Activated CD4-positive, alpha-beta T cell treated with anti-CD3 and anti-CD28 coated beads, Interleukin-2, amount 10 ng/mL, durations not matched to agents 24 days and 14 days (primary cell): ENCODE data around the gene SLK. TPM values are rescaled to one million over a fixed set of nuclear protein-coding genes. Genes with fewer than 3 reads are reported as not detected.

Experiments
- DNase-seq: peaks from one replicate; pipeline ENCODE4 v3.0.0; 2022
- H3K27ac Mint-ChIP-seq: one replicate; pipeline ENCODE4 v1.8.0; 2022; ENCODE audit warnings: mild to moderate bottlenecking, mixed read lengths
- H3K27me3 Mint-ChIP-seq: one replicate; pipeline ENCODE4 v1.8.0; 2022; ENCODE audit warnings: mixed read lengths
- H3K36me3 Mint-ChIP-seq: one replicate; pipeline ENCODE4 v1.8.0; 2022; ENCODE audit warnings: low read depth, mild to moderate bottlenecking, mixed read lengths
- H3K4me1 Mint-ChIP-seq: one replicate; pipeline ENCODE4 v1.8.0; 2021; ENCODE audit warnings: mixed read lengths
- H3K4me3 Mint-ChIP-seq: one replicate; pipeline ENCODE4 v1.8.0; 2022; ENCODE audit warnings: mild to moderate bottlenecking, moderate library complexity, mixed read lengths
- H3K9me3 Mint-ChIP-seq: one replicate; pipeline ENCODE4 v1.8.0; 2021; ENCODE audit warnings: mixed read lengths
- intact Hi-C: fragments of 100-400 bp; cut with micrococcal nuclease; formaldehyde crosslinking; loops from one replicate; pipeline ENCODE4 v1.15.1; 2023
- total RNA-seq: library from RNA; stranded (reverse); gene quantifications from 2 replicates; pipeline ENCODE4 v1.2.3, GENCODE V29; 2022

Gene SLK
- total RNA-seq, 1 donor from 2014 or later, result 27.1 TPM

DNA sequence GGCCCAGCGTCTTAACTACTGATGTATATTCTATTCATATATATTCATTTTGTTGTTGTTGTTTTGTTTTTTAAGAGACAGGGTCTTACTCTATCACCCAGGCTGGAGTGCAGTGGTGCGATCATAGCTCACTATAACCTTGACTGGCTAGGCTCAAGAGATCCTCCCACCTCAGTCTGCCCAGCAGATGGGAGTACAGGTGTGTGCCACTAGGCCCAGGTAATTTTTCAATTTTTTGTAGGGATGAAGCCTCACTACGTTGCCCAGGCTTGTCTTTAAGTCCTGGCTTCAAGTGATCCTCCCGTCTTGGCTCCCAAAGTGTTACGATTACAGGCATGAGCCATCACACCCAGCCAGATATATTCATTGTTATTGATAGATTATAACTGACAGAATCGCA is 36.1 kb upstream of the SLK start:
- intact Hi-C loops, result no loop called here
- Mint-ChIP-seq H3K4me3 (no peak overlapping the region), H3K27ac (no peak overlapping the region), H3K4me1 (no peaks in the 10 kb centered on the region), H3K36me3 (no peaks in the 10 kb centered on the region), H3K27me3 (peaks cover 12% of the 10 kb centered on the region), H3K9me3 (no peaks in the 10 kb centered on the region)
- DNase-seq, result no peak

DNA sequence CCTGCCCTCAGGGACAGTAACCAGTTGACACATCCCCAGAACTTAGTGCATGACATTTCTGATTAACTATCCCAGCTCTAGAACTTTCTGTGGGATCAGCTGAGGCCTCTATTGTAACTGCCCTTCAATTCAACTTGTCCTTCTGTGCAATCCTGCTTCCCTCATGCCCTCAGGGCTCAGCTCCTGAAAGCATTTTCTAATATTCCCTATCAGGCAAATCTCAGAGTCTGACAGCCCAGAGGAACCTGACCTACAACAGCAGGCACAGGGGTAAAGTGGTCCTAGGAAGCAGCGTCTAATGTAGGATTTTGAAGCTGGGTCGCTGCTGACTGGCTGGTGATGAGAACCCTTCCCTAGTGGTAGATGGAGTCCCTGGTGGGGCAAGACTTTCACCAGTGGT is 35.3 kb upstream of the SLK start:
- no peak for DNase-seq
- Mint-ChIP-seq H3K4me3 (no peak overlapping the region), H3K36me3 (no peaks in the 10 kb centered on the region), H3K27ac (no peak overlapping the region), H3K4me1 (no peaks in the 10 kb centered on the region), H3K27me3 (peaks cover 12% of the 10 kb centered on the region), H3K9me3 (no peaks in the 10 kb centered on the region)
- intact Hi-C loops, result no loop called here

- intact Hi-C loops, result no loop called here
- H3K4me1 Mint-ChIP-seq, result no peaks in the 10 kb centered on the region
- H3K9me3 Mint-ChIP-seq, result no peaks in the 10 kb centered on the region
- no peaks in the 10 kb centered on the region for H3K36me3 Mint-ChIP-seq
- peaks cover 12% of the 10 kb centered on the region for H3K27me3 Mint-ChIP-seq
- no peak overlapping the region for H3K4me3 Mint-ChIP-seq
- no peak overlapping the region for H3K27ac Mint-ChIP-seq
- DNase-seq, result no peak
Observed at GRCh38 chr10:103932271-103932670, 34.7 kb upstream of the SLK start.

GRCh38 chr10:103932971-103933370 is 34.0 kb upstream of the SLK start:
- Mint-ChIP-seq H3K36me3 (no peaks in the 10 kb centered on the region), H3K4me3 (no peak overlapping the region), H3K27me3 (peaks cover 17% of the 10 kb centered on the region), H3K4me1 (no peaks in the 10 kb centered on the region), H3K27ac (no peak overlapping the region), H3K9me3 (no peaks in the 10 kb centered on the region)
- no peak for DNase-seq
- intact Hi-C loops, result no loop called here

- Mint-ChIP-seq H3K4me3 (no peak overlapping the region), H3K4me1 (no peaks in the 10 kb centered on the region), H3K36me3 (no peaks in the 10 kb centered on the region), H3K27me3 (peaks cover 19% of the 10 kb centered on the region), H3K9me3 (no peaks in the 10 kb centered on the region), H3K27ac (no peak overlapping the region)
- intact Hi-C loops, result no loop called here
- no peak for DNase-seq
Observed at GRCh38 chr10:103933557-103934121, 33.3 kb upstream of the SLK start.

- no peak overlapping the region for H3K27ac Mint-ChIP-seq
- no peaks in the 10 kb centered on the region for H3K4me1 Mint-ChIP-seq
- no peaks in the 10 kb centered on the region for H3K9me3 Mint-ChIP-seq
- intact Hi-C loops, result no loop called here
- peaks cover 22% of the 10 kb centered on the region for H3K27me3 Mint-ChIP-seq
- no peak for DNase-seq
- H3K36me3 Mint-ChIP-seq, result no peaks in the 10 kb centered on the region
- H3K4me3 Mint-ChIP-seq, result no peak overlapping the region
Observed at GRCh38 chr10:103934308-103934707, 32.6 kb upstream of the SLK start.

DNA sequence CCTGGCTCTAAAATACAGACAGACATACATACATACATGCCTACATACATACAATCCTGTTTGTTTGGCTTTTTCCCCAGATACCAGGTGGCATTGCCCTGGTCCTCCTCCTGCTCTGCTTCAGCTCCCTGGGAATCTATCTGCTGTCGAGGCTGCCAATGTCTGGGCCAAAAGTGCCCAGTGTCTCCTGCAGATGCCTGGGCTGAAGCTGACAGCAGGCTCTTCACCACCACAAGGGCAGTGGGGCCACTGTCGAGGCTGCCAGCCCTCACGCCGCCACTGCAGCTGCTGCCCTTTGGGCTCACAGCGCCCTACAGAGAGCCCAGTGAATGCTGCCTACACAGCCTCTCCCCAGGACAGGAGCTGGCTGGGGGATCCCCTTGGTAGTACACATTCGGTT is 30.9 kb upstream of the SLK start:
- DNase-seq, result no peak
- H3K27me3 Mint-ChIP-seq, result peaks cover 22% of the 10 kb centered on the region
- no peaks in the 10 kb centered on the region for H3K4me1 Mint-ChIP-seq
- H3K27ac Mint-ChIP-seq, result no peak overlapping the region
- intact Hi-C loops, result no loop called here
- H3K4me3 Mint-ChIP-seq, result no peak overlapping the region
- no peaks in the 10 kb centered on the region for H3K9me3 Mint-ChIP-seq
- H3K36me3 Mint-ChIP-seq, result no peaks in the 10 kb centered on the region

DNA sequence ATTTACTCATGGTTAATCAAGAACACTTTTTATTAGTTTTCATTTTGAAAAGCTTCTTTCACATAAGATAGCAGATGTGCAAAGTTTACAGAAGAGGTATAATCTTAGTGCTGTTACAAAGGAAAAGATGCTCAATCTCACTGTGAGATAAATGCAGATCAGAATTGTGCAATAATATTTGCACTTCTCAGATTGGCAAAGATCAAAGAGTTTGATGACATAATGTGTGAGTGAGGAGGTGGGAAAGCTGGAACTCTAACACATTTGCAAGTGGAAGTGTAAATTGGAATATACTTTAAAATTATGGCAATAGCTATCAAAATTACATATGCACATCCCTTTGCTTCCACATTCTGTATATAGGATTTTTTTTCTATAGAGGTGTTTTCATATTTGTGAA is 27.4 kb upstream of the SLK start:
- intact Hi-C loops, result no loop called here
- no peak overlapping the region for H3K27ac Mint-ChIP-seq
- H3K36me3 Mint-ChIP-seq, result no peaks in the 10 kb centered on the region
- no peaks in the 10 kb centered on the region for H3K9me3 Mint-ChIP-seq
- no peaks in the 10 kb centered on the region for H3K4me1 Mint-ChIP-seq
- peaks cover 32% of the 10 kb centered on the region for H3K27me3 Mint-ChIP-seq
- no peak overlapping the region for H3K4me3 Mint-ChIP-seq
- DNase-seq, result no peak

- Mint-ChIP-seq H3K9me3 (no peaks in the 10 kb centered on the region), H3K4me1 (no peaks in the 10 kb centered on the region), H3K27ac (no peak overlapping the region), H3K4me3 (no peak overlapping the region), H3K36me3 (no peaks in the 10 kb centered on the region), H3K27me3 (peaks cover 21% of the 10 kb centered on the region)
- no peak for DNase-seq
- intact Hi-C loops, result no loop called here
Observed at GRCh38 chr10:103941801-103942200, 25.1 kb upstream of the SLK start.

- H3K4me3 Mint-ChIP-seq, result no peak overlapping the region
- H3K27ac Mint-ChIP-seq, result no peak overlapping the region
- intact Hi-C loops, result no loop called here
- H3K27me3 Mint-ChIP-seq, result peaks cover 18% of the 10 kb centered on the region
- H3K4me1 Mint-ChIP-seq, result peaks cover 9% of the 10 kb centered on the region
- H3K9me3 Mint-ChIP-seq, result no peaks in the 10 kb centered on the region
- DNase-seq, result no peak
- H3K36me3 Mint-ChIP-seq, result no peaks in the 10 kb centered on the region
Observed at GRCh38 chr10:103942866-103943265, 24.1 kb upstream of the SLK start.

DNA sequence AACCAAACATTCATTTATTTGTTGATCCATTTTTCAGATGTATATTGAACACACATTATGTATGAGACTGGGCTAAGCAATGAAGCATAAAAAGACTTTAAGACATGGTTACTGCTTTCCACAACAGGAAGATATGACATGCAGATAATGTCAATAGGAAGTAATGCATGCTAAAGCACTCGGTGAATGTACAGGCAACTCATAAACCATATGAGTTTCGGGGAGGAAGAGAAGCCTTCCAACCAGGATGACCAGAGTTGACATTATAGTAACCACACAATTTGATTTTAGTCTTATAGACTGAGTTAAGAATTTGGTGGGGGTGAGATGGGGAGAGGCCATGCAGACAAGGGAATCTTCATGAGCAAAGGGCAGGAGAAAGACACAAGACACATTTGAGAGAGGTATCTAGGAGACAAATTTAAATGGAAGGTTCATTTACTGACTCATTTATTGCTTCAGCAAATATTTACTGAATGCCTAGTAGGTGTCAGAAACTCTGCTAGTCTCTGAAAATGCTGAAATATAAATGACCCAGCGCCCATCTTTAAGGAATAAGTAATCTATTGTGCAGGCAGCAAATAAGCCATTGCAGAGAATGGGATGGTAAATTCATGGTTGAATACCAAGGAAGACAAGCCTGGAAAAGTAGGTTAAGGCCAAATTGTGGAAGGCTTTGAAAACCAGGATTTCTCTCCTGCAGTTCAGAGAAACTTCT is 19.0 kb upstream of the SLK start:
- Mint-ChIP-seq H3K4me1 (peaks cover 10% of the 10 kb centered on the region), H3K36me3 (no peaks in the 10 kb centered on the region), H3K4me3 (no peak overlapping the region), H3K27ac (no peak overlapping the region), H3K27me3 (peaks cover 4% of the 10 kb centered on the region), H3K9me3 (no peaks in the 10 kb centered on the region)
- intact Hi-C loops, result no loop called here
- peak; percentile 52 for DNase-seq

DNA sequence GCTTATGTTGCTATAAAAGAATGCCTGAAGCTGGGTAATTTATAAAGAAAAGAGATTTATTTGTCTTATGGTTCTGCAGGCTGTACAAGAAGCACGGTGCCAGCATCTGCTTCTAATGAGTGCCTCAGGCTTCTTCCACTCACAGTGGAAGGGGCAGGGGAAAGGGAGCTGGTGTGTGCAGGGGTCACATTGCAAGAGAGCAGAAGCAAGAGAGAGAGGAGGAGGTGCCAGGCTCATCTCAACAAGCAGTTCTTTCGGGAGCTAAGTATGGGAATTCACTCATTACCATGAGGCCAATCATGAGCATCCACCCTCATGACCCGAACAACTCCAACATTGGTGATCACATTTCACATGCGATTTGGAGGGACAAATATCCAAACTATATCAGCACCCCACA is 17.2 kb upstream of the SLK start:
- Mint-ChIP-seq H3K36me3 (no peaks in the 10 kb centered on the region), H3K4me3 (no peak overlapping the region), H3K9me3 (no peaks in the 10 kb centered on the region), H3K4me1 (peaks cover 10% of the 10 kb centered on the region), H3K27ac (no peak overlapping the region), H3K27me3 (peaks cover 6% of the 10 kb centered on the region)
- peak; percentile 47 for DNase-seq
- intact Hi-C loops, result no loop called here

GRCh38 chr10:103951183-103951582 is 15.8 kb upstream of the SLK start:
- Mint-ChIP-seq H3K27ac (no peak overlapping the region), H3K4me3 (no peak overlapping the region), H3K9me3 (peaks cover 4% of the 10 kb centered on the region), H3K36me3 (peaks cover 2% of the 10 kb centered on the region), H3K27me3 (peaks cover 12% of the 10 kb centered on the region), H3K4me1 (peaks cover 10% of the 10 kb centered on the region)
- intact Hi-C loops, result no loop called here
- peak; percentile 43 for DNase-seq

- DNase-seq, result peak; percentile 17
- Mint-ChIP-seq H3K4me1 (peaks cover 9% of the 10 kb centered on the region), H3K4me3 (no peak overlapping the region), H3K27me3 (peaks cover 17% of the 10 kb centered on the region), H3K9me3 (peaks cover 4% of the 10 kb centered on the region), H3K27ac (no peak overlapping the region), H3K36me3 (peaks cover 2% of the 10 kb centered on the region)
- intact Hi-C loops, result no loop called here
Observed at GRCh38 chr10:103951942-103952341, 15.0 kb upstream of the SLK start.

DNA sequence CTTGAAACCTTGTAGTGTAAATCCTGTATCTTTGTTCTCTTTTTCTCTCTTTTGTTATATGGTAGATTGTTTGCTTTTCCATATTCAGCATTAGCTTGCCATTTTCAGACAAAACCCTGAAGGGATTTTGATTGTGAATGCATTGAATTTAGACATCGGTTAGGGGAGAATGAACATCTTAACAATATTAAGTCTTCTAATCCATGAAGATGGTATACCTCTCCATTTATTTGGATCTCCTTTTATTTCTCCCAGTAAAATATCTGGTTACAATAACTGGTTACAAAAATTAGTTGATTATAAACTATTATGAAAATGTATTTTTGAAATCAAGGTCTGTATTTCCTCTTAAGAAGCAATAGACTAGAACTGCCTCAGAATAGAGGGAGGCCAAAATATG is 12.4 kb upstream of the SLK start:
- peaks cover 29% of the 10 kb centered on the region for H3K27me3 Mint-ChIP-seq
- intact Hi-C loops, result no loop called here
- no peak overlapping the region for H3K4me3 Mint-ChIP-seq
- no peak overlapping the region for H3K27ac Mint-ChIP-seq
- no peak for DNase-seq
- H3K36me3 Mint-ChIP-seq, result peaks cover 2% of the 10 kb centered on the region
- peaks cover 4% of the 10 kb centered on the region for H3K9me3 Mint-ChIP-seq
- H3K4me1 Mint-ChIP-seq, result no peaks in the 10 kb centered on the region
